ENCODE measurements around the gene PTPN20.

Gene PTPN20

DNA sequence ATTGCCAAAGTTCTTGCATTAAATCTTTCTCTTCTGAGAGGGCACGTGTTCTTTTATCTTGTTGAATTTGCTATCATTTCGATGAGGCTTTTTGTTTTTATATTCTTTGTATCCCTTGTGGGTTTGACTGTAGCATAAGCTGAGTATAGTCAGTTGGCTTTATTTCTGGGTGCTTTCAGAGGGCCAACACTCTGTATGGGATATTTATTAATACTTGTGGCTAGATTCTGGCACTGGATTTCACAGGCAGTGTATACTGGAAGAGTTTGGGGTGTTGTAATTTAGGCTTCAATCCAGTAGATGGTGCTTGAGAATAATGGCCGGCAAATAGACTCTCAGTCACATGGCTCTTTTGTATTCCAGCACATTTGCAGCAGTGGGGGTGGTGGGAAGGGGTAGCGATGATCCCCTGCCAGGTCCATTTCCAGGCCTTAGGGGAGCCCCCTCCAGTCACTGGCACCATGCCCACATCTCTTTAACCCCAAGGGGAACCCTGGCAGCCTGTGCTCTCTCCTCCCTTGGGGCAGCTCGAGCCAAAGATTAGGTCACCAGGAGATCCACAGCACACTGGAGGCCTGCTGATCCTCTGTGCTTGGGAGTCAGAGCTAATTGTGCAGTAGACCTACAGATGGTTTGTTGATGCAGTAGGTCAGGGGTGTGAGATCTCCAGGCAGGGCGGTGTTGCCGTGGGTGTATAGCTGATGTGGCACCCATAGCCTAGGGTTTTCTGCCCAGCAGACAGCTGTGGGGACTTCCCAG lies 81.8 kb downstream of the PTPN20 start:
- no peak for ATAC-seq (replicated peaks)
- no peaks in the 10 kb centered on the region for H3K9me3 Mint-ChIP-seq

DNA sequence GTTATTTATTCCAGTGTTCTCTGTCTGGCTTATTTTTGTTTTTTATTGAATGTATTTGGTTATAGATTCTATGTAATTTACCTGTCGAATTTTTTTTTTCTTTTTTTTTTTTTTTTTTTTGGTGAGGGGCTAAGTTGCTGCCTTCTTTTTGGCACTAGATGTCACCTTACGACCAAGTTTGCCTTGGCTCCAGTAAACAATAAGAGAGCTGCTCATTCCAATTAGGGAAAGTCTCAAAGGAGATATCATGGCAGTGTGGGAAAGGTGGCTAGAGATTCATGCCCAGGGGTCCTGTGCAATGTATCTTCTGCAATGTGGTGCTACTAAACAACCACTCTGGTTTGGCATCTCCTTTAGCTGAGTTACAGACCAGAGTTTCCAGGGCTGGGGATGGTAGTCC lies 84.0 kb downstream of the PTPN20 start:
- peaks cover 10 to 17% of the 10 kb centered on the region in 2 donors for H3K27me3 Mint-ChIP-seq
- H3K4me1 Mint-ChIP-seq (ENCODE audit: low read depth in 2 of 2): no peaks in the 10 kb centered on the region
- ATAC-seq (replicated peaks): no peak
- no peak overlapping the region for H3K4me3 Mint-ChIP-seq
- peaks cover 4% of the 10 kb centered on the region for H3K36me3 Mint-ChIP-seq (ENCODE audit: insufficient read depth)
- no peak for DNase-seq
- H3K9me3 Mint-ChIP-seq: no peaks in the 10 kb centered on the region
- H3K27ac Mint-ChIP-seq: no peak overlapping the region

More for the DNA sequence above, 81.8 kb downstream of the PTPN20 start:
- no peaks in the 10 kb centered on the region for H3K4me1 Mint-ChIP-seq (ENCODE audit: low read depth in 2 of 2)
- H3K27me3 Mint-ChIP-seq: peaks cover 10 to 14% of the 10 kb centered on the region in 2 donors
- no peak overlapping the region for H3K27ac Mint-ChIP-seq
- peaks cover 4% of the 10 kb centered on the region for H3K36me3 Mint-ChIP-seq (ENCODE audit: insufficient read depth)
- no peak for DNase-seq
- no peak overlapping the region for H3K4me3 Mint-ChIP-seq

- Mint-ChIP-seq H3K27me3 (peaks cover 10 to 17% of the 10 kb centered on the region in 2 donors), H3K36me3 (ENCODE audit: insufficient read depth) (peaks cover 4% of the 10 kb centered on the region), H3K4me1 (ENCODE audit: low read depth in 2 of 2) (no peaks in the 10 kb centered on the region), H3K9me3 (no peaks in the 10 kb centered on the region), H3K27ac (no peak overlapping the region), H3K4me3 (no peak overlapping the region)
- ATAC-seq (replicated peaks) (no peak), DNase-seq (no peak)
Observed at GRCh38 chr10:46998192-46998591, 87.0 kb downstream of the PTPN20 start.

- no peak overlapping the region for H3K27ac Mint-ChIP-seq
- DNase-seq (no peak), ATAC-seq (replicated peaks) (no peak)
- no peaks in the 10 kb centered on the region for H3K9me3 Mint-ChIP-seq
- no peak overlapping the region for H3K4me3 Mint-ChIP-seq
- H3K4me1 Mint-ChIP-seq (ENCODE audit: low read depth in 2 of 2): no peaks in the 10 kb centered on the region
- H3K27me3 Mint-ChIP-seq: peaks cover 10 to 17% of the 10 kb centered on the region in 2 donors
- H3K36me3 Mint-ChIP-seq (ENCODE audit: insufficient read depth): peaks cover 4% of the 10 kb centered on the region
Observed at GRCh38 chr10:46998595-46998994, 87.4 kb downstream of the PTPN20 start.

DNA sequence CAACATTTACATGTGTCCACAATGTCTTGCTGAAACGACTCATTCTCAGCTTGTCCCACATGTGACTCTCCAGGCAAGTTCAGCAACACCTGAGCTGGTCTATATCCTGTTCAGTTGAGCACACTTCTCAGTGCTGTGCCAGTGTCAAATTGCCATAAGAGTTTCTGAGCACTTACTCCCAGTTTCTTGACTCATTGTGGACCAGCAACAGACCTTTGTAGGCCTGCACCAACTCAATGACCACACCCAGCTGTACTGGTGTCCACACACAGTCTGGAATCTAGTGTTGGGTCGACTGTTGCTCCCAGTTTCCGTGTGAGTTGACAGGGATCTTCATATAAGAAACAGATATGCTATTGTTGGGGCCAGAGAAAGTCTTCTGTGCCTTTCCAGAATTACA lies 88.0 kb downstream of the PTPN20 start:
- H3K27ac Mint-ChIP-seq: no peak overlapping the region
- H3K4me1 Mint-ChIP-seq (ENCODE audit: low read depth in 2 of 2): no peaks in the 10 kb centered on the region
- H3K9me3 Mint-ChIP-seq: no peaks in the 10 kb centered on the region
- peaks cover 2% of the 10 kb centered on the region for H3K36me3 Mint-ChIP-seq (ENCODE audit: insufficient read depth)
- DNase-seq (no peak), ATAC-seq (replicated peaks) (no peak)
- H3K4me3 Mint-ChIP-seq: no peak overlapping the region
- peaks cover 10 to 17% of the 10 kb centered on the region in 2 donors for H3K27me3 Mint-ChIP-seq

DNA sequence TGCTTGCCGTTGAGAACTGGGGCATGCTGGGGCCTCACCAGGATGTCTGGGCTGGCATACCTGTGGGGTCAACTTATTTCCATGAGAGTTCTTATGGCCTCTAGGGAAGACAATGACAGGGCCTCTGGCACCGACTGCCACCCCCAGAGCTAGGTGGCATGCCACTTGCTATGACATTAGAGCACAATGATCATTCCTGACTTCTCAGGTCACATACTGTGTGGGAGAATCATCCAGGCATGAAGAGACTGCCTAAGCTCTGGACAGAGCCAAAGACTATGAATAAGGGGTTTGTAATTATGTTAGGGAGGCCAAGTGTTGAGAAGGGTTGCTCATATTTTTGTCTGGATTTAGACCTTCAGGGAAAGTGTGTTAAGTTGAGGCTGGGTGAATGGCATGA lies 97.5 kb downstream of the PTPN20 start:
- ATAC-seq (replicated peaks): no peak
- Mint-ChIP-seq H3K4me1 (ENCODE audit: low read depth in 2 of 2) (no peaks in the 10 kb centered on the region), H3K27ac (no peak overlapping the region), H3K36me3 (ENCODE audit: insufficient read depth) (no peaks in the 10 kb centered on the region), H3K4me3 (no peak overlapping the region), H3K9me3 (no peaks in the 10 kb centered on the region), H3K27me3 (peaks cover 7 to 8% of the 10 kb centered on the region in 2 donors)
- no peak for DNase-seq

GRCh38 chr10:47009215-47009838 lies 98.1 kb downstream of the PTPN20 start:
- H3K27me3 Mint-ChIP-seq: peaks cover 7 to 8% of the 10 kb centered on the region in 2 donors
- no peaks in the 10 kb centered on the region for H3K36me3 Mint-ChIP-seq (ENCODE audit: insufficient read depth)
- ATAC-seq (replicated peaks) (no peak), DNase-seq (no peak)
- H3K4me1 Mint-ChIP-seq (ENCODE audit: low read depth in 2 of 2): no peaks in the 10 kb centered on the region
- H3K9me3 Mint-ChIP-seq: no peaks in the 10 kb centered on the region
- no peak overlapping the region for H3K4me3 Mint-ChIP-seq
- H3K27ac Mint-ChIP-seq: no peak overlapping the region

GRCh38 chr10:47010036-47010435 lies 98.8 kb downstream of the PTPN20 start:
- H3K27me3 Mint-ChIP-seq: peaks cover 7 to 8% of the 10 kb centered on the region in 2 donors
- H3K27ac Mint-ChIP-seq: no peak overlapping the region
- no peaks in the 10 kb centered on the region for H3K36me3 Mint-ChIP-seq (ENCODE audit: insufficient read depth)
- no peak for DNase-seq
- no peaks in the 10 kb centered on the region for H3K4me1 Mint-ChIP-seq (ENCODE audit: low read depth in 2 of 2)
- H3K4me3 Mint-ChIP-seq: no peak overlapping the region
- no peak for ATAC-seq (replicated peaks)
- H3K9me3 Mint-ChIP-seq: no peaks in the 10 kb centered on the region

DNA sequence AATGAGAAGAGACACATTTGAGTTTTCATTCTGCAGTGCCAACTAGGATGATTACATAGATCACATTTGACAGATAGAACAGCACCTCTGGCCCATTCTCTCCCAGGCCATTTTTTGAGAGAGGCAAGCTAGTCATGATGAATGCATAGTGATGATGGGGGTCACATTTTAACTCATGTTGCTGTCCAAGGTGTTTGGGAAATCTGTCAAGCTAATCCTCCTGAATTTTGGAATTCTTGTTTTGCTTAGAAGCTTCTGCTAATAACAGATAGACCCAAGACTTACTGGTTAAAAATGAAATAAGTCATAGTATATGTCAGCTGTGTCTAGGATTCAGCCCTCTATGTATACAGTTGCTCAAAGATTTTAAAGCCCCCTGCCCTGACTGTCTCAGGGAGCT lies 101.0 kb downstream of the PTPN20 start:
- H3K4me3 Mint-ChIP-seq: no peak overlapping the region
- no peak for ATAC-seq (replicated peaks)
- no peaks in the 10 kb centered on the region for H3K9me3 Mint-ChIP-seq
- no peak overlapping the region for H3K27ac Mint-ChIP-seq
- no peak for DNase-seq
- H3K27me3 Mint-ChIP-seq: peaks cover 0 to 21% of the 10 kb centered on the region in 2 donors
- H3K4me1 Mint-ChIP-seq (ENCODE audit: low read depth in 2 of 2): no peaks in the 10 kb centered on the region
- H3K36me3 Mint-ChIP-seq (ENCODE audit: insufficient read depth): no peaks in the 10 kb centered on the region

DNA sequence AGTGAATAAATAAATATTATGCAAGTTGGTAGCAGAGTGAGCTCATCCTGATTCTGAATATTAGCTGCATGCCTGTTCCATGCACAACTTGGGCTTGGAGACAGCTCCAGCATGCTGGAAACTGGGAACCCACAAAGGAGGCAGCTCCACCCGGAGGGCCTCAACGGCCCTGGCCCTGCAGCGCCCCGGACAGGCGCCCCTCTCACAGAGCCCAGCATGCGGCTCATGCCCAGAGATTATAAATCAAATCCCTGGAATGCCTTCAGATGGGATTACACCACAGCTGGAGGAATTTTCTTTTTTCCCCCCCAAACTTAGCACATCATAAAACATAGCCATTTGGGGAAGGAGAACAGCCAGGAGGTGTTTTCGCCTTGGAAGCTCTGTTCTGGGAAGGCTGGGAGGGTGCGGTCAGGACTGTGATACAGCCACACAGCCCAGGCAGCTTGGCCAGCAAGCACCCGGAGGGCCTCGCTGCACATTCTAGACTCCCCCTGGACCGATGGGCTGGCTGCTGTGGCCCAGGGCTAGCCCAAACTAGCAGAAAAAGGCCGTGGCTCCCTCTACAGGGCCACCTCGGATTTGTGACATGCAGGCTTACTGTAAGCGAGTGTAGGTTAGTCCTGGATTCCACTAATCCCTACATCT lies 102.4 kb downstream of the PTPN20 start:
- Mint-ChIP-seq H3K36me3 (ENCODE audit: insufficient read depth) (no peaks in the 10 kb centered on the region), H3K27me3 (peaks cover 0 to 23% of the 10 kb centered on the region in 2 donors), H3K9me3 (no peaks in the 10 kb centered on the region), H3K4me3 (no peak overlapping the region), H3K4me1 (ENCODE audit: low read depth in 2 of 2) (no peaks in the 10 kb centered on the region), H3K27ac (no peak overlapping the region)
- no peak for DNase-seq
- no peak for ATAC-seq (replicated peaks)

- Mint-ChIP-seq H3K27ac (no peak overlapping the region), H3K36me3 (ENCODE audit: insufficient read depth) (no peaks in the 10 kb centered on the region), H3K4me3 (no peak overlapping the region), H3K27me3 (peaks cover 0 to 17% of the 10 kb centered on the region in 2 donors), H3K4me1 (ENCODE audit: low read depth in 2 of 2) (no peaks in the 10 kb centered on the region), H3K9me3 (no peaks in the 10 kb centered on the region)
- no peak for ATAC-seq (replicated peaks)
- DNase-seq: no peak
Observed at GRCh38 chr10:47015404-47015803, 104.2 kb downstream of the PTPN20 start.

DNA sequence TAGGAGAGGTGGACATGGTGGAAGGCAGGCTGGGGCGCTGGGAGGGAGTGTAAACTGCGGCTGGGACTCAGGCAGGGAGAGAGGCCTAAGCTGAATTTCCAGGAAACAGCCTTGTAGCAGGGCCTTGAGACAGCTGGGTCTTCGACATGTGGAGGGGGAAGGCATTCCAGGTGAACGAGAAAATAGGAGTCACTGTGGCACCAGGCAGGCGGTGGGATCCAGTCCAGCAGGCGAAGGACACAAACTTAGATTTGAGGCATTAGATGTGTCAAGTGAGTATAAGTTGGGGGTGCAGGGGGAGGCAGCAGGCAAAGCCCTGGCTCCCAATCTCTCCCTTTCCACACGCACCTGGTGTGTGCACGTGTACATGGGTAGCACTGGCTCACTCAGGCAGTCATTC lies 105.3 kb downstream of the PTPN20 start:
- ATAC-seq (replicated peaks): no peak

GRCh38 chr10:47018026-47018735 lies 107.0 kb downstream of the PTPN20 start:
- Mint-ChIP-seq H3K4me1 (ENCODE audit: low read depth in 2 of 2) (no peaks in the 10 kb centered on the region), H3K27me3 (peaks cover 0 to 17% of the 10 kb centered on the region in 2 donors), H3K27ac (no peak overlapping the region), H3K4me3 (no peak overlapping the region), H3K36me3 (ENCODE audit: insufficient read depth) (no peaks in the 10 kb centered on the region), H3K9me3 (no peaks in the 10 kb centered on the region)
- DNase-seq (no peak), ATAC-seq (replicated peaks) (no peak)

More for the DNA sequence above, 105.3 kb downstream of the PTPN20 start:
- Mint-ChIP-seq H3K27ac (no peak overlapping the region), H3K9me3 (no peaks in the 10 kb centered on the region), H3K4me1 (ENCODE audit: low read depth in 2 of 2) (no peaks in the 10 kb centered on the region), H3K4me3 (no peak overlapping the region), H3K36me3 (ENCODE audit: insufficient read depth) (no peaks in the 10 kb centered on the region), H3K27me3 (peaks cover 0 to 17% of the 10 kb centered on the region in 2 donors)
- DNase-seq: no peak

All from effector memory CD8-positive, alpha-beta T cell (primary cell).